Caki2 (cell line): Measurements from ENCODE around the gene EIF4A3. TPM values are rescaled to one million over a fixed set of nuclear protein-coding genes. Genes with fewer than 3 reads are reported as not detected.

Experiments used
- DNase-seq: peaks from one replicate; pipeline ENCODE4 v3.0.0-alpha.2; 2015; ENCODE audit warnings: low read depth
- in situ Hi-C: cut with HindIII; loops from 2 replicates; pipeline ENCODE4 v1.10.0; 2016; ENCODE audit warnings: low sequenced_read_pairs, low pct_unique_long_range_greater_than_20kb, mixed read lengths
- total RNA-seq: library from RNA; depleted of rRNA; stranded (reverse); fragments of >200 nt; shearing (Covaris generic); gene quantifications from 2 replicates; pipeline ENCODE4 v1.2.3, GENCODE V29; 2014; ENCODE audit warnings: low replicate concordance

Gene EIF4A3
- total RNA-seq, 1 experiment from 2014 or later = 234 TPM

GRCh38 chr17:80119839-80120238, 27.1 kb downstream of the EIF4A3 start:
- DNase-seq = no peak
- in situ Hi-C loops = no loop called here

- DNase-seq = no peak
- in situ Hi-C loops = no loop called here
These were observed 27.6 kb downstream of the EIF4A3 start for GRCh38 chr17:80119271-80119791.

GRCh38 chr17:80118601-80119270, 28.2 kb downstream of the EIF4A3 start:
- in situ Hi-C loops = no loop called here
- no peak for DNase-seq

GRCh38 chr17:80117491-80118401, 29.2 kb downstream of the EIF4A3 start:
- DNase-seq = no peak
- in situ Hi-C loops = no loop called here

- in situ Hi-C loops = no loop called here
- DNase-seq = no peak
These were observed 30.0 kb downstream of the EIF4A3 start for GRCh38 chr17:80116921-80117380.

- in situ Hi-C loops = no loop called here
- no peak for DNase-seq
These were observed 30.5 kb downstream of the EIF4A3 start for GRCh38 chr17:80116276-80116920.

- no peak for DNase-seq
- in situ Hi-C loops = no loop called here
These were observed 31.8 kb downstream of the EIF4A3 start for GRCh38 chr17:80115159-80115558.

GRCh38 chr17:80114758-80115157, 32.2 kb downstream of the EIF4A3 start:
- in situ Hi-C loops = no loop called here
- no peak for DNase-seq

- in situ Hi-C loops = no loop called here
These were observed 33.9 kb downstream of the EIF4A3 start for GRCh38 chr17:80113033-80113484.

GRCh38 chr17:80112471-80113032, 34.4 kb downstream of the EIF4A3 start:
- in situ Hi-C loops = no loop called here
- no peak for DNase-seq

More at GRCh38 chr17:80113033-80113484, 33.9 kb downstream of the EIF4A3 start:
- DNase-seq = no peak

GRCh38 chr17:80111702-80112470, 35.0 kb downstream of the EIF4A3 start:
- no peak for DNase-seq
- in situ Hi-C loops = no loop called here

- in situ Hi-C loops = no loop called here
- DNase-seq = no peak
These were observed 35.8 kb downstream of the EIF4A3 start for GRCh38 chr17:80110927-80111701.

GRCh38 chr17:80110447-80110812, 36.5 kb downstream of the EIF4A3 start:
- in situ Hi-C loops = no loop called here
- DNase-seq = no peak

- in situ Hi-C loops = no loop called here
- no peak for DNase-seq
These were observed 37.0 kb downstream of the EIF4A3 start for GRCh38 chr17:80109713-80110446.

GRCh38 chr17:80109066-80109660, 37.8 kb downstream of the EIF4A3 start:
- DNase-seq = no peak
- in situ Hi-C loops = no loop called here
